GM15510 (cell line): ENCODE results near the gene ADGB.

Source experiments
- POLR2A ChIP-seq: IDR thresholded peaks from 3 replicates; pipeline ENCODE4 v1.6.1; 2011; ENCODE audit warnings: borderline replicate concordance; ENCODE audit not compliant: insufficient read length; ENCODE audit errors: extremely low read depth

Gene ADGB

DNA sequence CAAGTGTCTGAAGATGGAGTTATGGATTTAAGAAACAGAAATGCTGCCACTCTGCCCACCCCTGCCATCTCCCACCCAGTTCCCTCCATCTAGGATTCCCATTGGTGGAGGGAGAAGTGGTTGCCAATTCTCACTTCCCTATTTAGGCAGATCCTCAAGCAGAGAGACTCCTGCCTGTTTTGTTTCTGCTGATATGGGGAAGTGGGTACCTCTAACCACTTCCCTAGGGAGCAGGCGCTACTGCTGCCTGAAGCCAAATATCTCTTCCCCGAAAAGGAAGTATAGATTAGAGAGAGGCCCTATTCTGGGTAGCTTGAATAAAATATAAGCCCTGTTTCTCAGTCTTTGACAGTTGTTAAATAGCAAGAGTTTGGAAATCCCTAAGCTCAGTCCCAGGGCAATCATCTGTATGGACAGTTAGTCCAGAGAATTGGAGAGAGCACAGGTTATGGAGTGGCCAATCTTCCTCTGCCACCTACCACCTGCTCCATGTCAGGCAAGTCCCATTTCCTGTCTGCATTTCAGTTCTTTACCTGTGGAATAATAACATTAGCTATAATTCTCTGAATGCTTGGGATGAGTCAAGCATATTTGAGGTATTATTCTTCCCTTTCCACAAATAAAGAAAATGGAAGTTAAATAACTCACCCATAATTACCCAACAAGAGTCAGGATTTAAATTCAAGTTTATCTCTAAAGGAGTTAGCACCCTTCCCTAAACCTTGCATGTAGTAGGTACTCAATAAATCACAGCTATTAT is 2.6 kb upstream of the ADGB start:
- no peak for TF ChIP-seq POLR2A

DNA sequence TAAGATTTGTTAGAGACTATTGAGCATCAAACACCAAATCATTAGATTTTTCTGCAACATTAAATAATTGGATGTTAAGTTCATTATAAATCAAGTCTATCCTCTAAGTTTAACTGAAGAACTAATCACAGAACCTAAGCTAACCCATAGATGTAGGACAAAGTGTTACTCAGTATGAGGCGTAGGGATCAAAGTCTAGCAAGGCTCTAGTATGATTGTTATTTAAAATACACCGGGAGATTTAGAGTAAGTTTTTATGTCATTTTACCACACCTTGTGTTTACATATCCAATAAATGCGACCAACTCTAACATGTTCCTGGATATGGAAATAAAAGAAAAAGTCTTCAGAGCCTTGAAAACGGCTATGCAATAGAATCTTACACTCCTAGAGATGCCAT is 2.6 kb downstream of the ADGB start:
- no peak for TF ChIP-seq POLR2A

DNA sequence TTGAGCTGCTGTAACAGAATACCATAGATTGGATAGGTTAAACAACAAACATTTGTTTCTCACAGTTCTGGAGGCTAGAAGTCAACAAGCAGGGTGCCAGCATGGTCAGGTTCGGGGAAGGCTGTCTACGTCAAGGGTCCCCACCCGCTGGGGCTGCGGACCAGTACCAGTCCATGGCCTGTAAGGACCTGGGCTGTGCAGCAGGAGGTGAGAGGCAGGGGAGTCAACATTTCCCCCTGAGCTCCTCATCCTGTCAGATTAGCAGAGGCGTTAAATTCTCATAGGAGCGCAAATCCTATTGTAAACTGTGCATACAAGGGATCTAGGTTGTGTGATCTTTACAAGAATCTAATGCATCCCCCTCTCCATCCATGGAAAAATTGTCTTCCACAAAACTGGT is 3.8 kb downstream of the ADGB start:
- TF ChIP-seq POLR2A = no peak

GRCh38 chr6:146613947-146614346 is 15.2 kb downstream of the ADGB start:
- no peak for TF ChIP-seq POLR2A

GRCh38 chr6:146620655-146621054 is 21.9 kb downstream of the ADGB start:
- no peak for TF ChIP-seq POLR2A

GRCh38 chr6:146628350-146628749 is 29.6 kb downstream of the ADGB start:
- no peak for TF ChIP-seq POLR2A

DNA sequence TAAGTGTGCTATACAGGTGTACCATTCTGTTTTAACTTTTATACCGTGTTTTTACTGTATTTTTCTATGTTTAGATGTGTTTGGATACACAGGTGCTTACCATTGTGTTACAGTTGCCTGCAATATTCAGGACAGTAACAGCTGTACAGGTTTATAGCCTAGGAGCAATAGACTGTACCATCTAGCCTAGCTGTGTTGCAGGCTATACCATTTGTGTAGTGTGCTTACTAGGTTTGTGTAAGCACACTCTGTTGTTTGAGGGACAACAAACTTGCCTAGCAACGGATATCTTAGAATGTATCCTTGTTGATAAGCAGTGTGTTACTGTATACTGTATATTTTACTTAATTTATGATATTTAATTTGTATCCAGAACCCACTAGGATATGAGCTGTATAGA is 35.2 kb downstream of the ADGB start:
- no peak for TF ChIP-seq POLR2A

GRCh38 chr6:146635165-146635564 is 36.4 kb downstream of the ADGB start:
- TF ChIP-seq POLR2A = no peak

- no peak for TF ChIP-seq POLR2A
These were observed 37.7 kb downstream of the ADGB start for GRCh38 chr6:146636481-146636880.

- no peak for TF ChIP-seq POLR2A
These were observed 44.1 kb downstream of the ADGB start for GRCh38 chr6:146642921-146643320.

DNA sequence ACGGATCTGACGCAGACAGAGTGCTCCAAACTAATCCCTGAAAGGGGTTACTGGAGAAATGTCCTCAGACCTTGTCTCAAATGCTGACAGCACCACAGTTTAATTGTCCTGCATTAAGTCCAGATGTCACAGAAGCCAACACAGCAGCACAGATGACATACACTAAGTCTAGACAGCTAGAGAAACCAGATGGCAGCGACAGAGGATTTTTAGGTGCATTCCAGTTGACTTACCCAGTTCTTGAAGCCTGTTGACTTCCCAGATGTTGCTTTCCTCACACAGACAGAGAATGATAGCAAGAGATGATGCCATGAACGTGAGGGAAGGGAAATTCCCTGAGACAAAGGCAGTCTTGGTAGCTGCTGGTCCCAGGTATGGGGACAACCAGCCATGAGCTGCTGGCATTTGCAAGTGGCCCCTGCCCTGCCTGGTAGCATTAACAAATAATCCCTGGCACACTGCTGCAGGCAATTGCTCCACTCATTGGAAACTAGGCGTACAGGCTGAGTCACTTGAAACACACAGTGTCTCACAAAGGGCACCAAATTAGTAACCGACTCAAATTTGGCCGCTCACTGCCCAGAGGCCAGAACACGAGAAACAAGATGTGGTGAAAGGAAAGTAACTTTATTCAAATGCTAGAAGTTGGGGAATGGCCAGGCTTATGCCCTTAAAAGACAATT is 52.2 kb downstream of the ADGB start:
- no peak for TF ChIP-seq POLR2A

- no peak for TF ChIP-seq POLR2A
These were observed 52.7 kb downstream of the ADGB start for GRCh38 chr6:146651482-146651863.

- no peak for TF ChIP-seq POLR2A
These were observed 58.7 kb downstream of the ADGB start for GRCh38 chr6:146657432-146657831.

DNA sequence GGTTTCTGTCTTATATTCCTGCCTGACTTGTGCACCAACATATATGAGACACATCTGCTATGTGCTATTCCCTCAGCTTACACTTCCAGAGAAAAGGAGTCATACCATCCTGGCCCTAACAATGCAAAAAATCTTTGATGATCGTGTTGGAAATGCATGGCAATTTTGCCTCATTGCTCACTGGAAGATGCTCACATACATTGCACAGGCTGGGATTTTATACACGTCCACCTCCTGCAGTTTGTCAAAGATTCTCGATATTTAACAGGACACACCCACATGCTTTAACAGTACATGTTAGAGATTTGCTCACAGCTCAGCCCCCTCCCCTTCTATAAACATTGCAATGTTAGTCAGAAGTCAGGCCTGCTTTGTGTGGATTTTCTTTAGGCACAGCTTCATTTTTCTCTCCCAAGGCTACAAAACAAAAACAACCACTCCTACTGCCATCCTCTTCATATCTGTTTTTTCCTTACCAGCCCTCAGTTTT is 66.1 kb downstream of the ADGB start:
- no peak for TF ChIP-seq POLR2A

- no peak for TF ChIP-seq POLR2A
These were observed 68.1 kb downstream of the ADGB start for GRCh38 chr6:146666909-146667308.

DNA sequence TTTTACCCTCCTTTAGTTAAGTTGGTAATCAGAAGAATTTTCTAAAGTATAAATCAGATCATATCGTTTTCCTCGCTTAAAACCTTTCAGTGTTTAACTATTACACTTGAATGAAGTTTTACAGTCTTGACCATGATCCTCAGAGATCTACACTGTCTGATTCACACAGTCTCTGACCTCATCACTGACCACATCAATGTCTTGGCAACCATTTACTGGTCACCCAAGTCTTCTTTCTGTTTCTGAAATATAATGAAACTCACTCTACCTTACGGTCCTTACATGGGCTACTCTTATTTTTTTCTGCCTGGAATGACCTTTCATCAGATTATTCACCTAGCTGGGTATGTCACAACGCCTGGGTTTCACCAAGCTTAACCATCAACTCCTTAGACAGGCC is 71.4 kb downstream of the ADGB start:
- TF ChIP-seq POLR2A = no peak

DNA sequence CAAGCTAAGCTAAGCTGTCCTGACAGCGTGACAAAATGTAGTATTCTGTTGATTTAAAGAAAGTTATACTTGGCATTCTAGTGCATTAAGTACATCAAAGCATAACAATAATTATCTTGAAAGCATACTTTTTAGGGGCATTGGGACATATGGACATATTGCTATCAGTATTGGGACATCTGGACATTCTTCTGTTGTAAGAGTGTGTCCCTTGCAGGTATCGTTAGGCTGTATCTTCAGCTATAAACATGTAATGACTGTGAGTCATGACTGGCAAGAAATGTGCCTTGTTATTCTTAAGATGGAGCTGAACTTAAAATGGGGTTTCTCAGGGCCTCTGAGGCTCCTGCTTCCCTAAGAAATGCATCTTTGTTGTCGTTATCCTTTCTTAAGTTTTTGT is 74.3 kb downstream of the ADGB start:
- no peak for TF ChIP-seq POLR2A

GRCh38 chr6:146679386-146679785 is 80.6 kb downstream of the ADGB start:
- no peak for TF ChIP-seq POLR2A
